Stimulated activated CD8-positive, alpha-beta memory T cell treated with anti-CD3 and anti-CD28 coated beads, Interleukin-15, amount 100 ng/mL, for 4 hours (primary cell): ENCODE results near the gene PLXND1.
"Not testable (repeated sequence)": the region's sequence is repeated elsewhere in the genome, so short reads cannot be mapped to it uniquely, and the experiment has no call there.

Source experiments
- DNase-seq, 2 donors: peaks; one replicate each; pipeline ENCODE4 v3.0.0-alpha.2; 2020; ENCODE audit warnings: low read depth in 2 of 2

Gene PLXND1

GRCh38 chr3:129606636-129607390 lies at the start of gene PLXND1:
PLXND1 (minus strand) TSS chr3:129606676; CDS start chr3:129606639, 37 bp downstream.
- DNase-seq = peak in 1 of 2 donors; percentile 39

GRCh38 chr3:129655291-129655700 lies 48.8 kb upstream of the PLXND1 start:
- no peak for DNase-seq

GRCh38 chr3:129654131-129654530 lies 47.7 kb upstream of the PLXND1 start:
- DNase-seq = no peak

- DNase-seq = no peak
Observed at GRCh38 chr3:129653019-129653418, 46.5 kb upstream of the PLXND1 start.

- no peak for DNase-seq
Observed at GRCh38 chr3:129651435-129652202, 45.1 kb upstream of the PLXND1 start.

GRCh38 chr3:129650256-129650872 lies 43.9 kb upstream of the PLXND1 start:
- peak in 1 of 2 donors; percentile 16 for DNase-seq

GRCh38 chr3:129648391-129648790 lies 41.9 kb upstream of the PLXND1 start:
- DNase-seq = no peak

GRCh38 chr3:129645286-129645685 lies 38.8 kb upstream of the PLXND1 start:
- DNase-seq = no peak

- DNase-seq = no peak
Observed at GRCh38 chr3:129644836-129645235, 38.4 kb upstream of the PLXND1 start.

GRCh38 chr3:129641567-129642260 lies 35.2 kb upstream of the PLXND1 start:
- DNase-seq = not testable (repeated sequence)

- DNase-seq = not testable (repeated sequence)
Observed at GRCh38 chr3:129640985-129641384, 34.5 kb upstream of the PLXND1 start.

GRCh38 chr3:129638481-129638880 lies 32.0 kb upstream of the PLXND1 start:
- no peak for DNase-seq

GRCh38 chr3:129636082-129636481 lies 29.6 kb upstream of the PLXND1 start:
- DNase-seq = no peak

- no peak for DNase-seq
Observed at GRCh38 chr3:129635656-129636055, 29.2 kb upstream of the PLXND1 start.

GRCh38 chr3:129633751-129634481 lies 27.4 kb upstream of the PLXND1 start:
- no peak for DNase-seq

- no peak for DNase-seq
Observed at GRCh38 chr3:129632977-129633376, 26.5 kb upstream of the PLXND1 start.

GRCh38 chr3:129632556-129632955 lies 26.1 kb upstream of the PLXND1 start:
- DNase-seq = no peak

GRCh38 chr3:129632056-129632455 lies 25.6 kb upstream of the PLXND1 start:
- no peak for DNase-seq

- DNase-seq = no peak
Observed at GRCh38 chr3:129629011-129629410, 22.5 kb upstream of the PLXND1 start.

GRCh38 chr3:129628169-129628522 lies 21.7 kb upstream of the PLXND1 start:
- no peak for DNase-seq
